GM12878 (cell line): Measurements from ENCODE around the gene PRKAB1. TPM values are rescaled to one million over a fixed set of nuclear protein-coding genes. Genes with fewer than 3 reads are reported as not detected.
"Not testable (repeated sequence)": the region's sequence is repeated elsewhere in the genome, so short reads cannot be mapped to it uniquely, and the experiment has no call there.

Source experiments
- ATAC-seq: fragments of 200-7000 bp; cut with Tn5 transposase; 3 replicates; pipeline ENCODE4 v1.9.1; 2020; ENCODE audit warnings: mild to moderate bottlenecking, moderate library complexity
- BruUV-seq: library from RNA; stranded (reverse); fragments of 400-500 nt; replicated peaks from 2 replicates; lab custom pipeline; 2021; lab: Mats Ljungman, UMichigan
- CTCF ChIA-PET: fragments of 300-600 bp; sonication (Branson Sonifier 250); formaldehyde crosslinking; extraction: SDS; loops from one replicate; lab custom pipeline; 2021; ENCODE audit warnings: inconsistent platforms; lab: Yijun Ruan, JAX
- POLR2A ChIA-PET: fragments of 350-600 bp; formaldehyde crosslinking; extraction: SDS; loops from one replicate; lab custom pipeline; 2021; ENCODE audit warnings: inconsistent platforms; lab: Charles Lee
- RAD21 ChIA-PET: fragments of 300-600 bp; sonication (Branson Sonifier 250); formaldehyde crosslinking; loops from one replicate; lab custom pipeline; 2023; ENCODE audit warnings: antibody characterized with exemption; ENCODE audit not compliant: unreplicated experiment; lab: Charles Lee
- SMC1A ChIA-PET: fragments of 300-600 bp; sonication (Branson Sonifier 250); formaldehyde crosslinking; loops from one replicate; lab custom pipeline; 2023; ENCODE audit not compliant: unreplicated experiment, uncharacterized antibody; lab: Charles Lee
- DNase-seq: peaks from one replicate; pipeline ENCODE4 v3.0.0-alpha.2; 2011; ENCODE audit warnings: low read depth, low spot score
- FAIRE-seq: peaks from 3 replicates; lab custom pipeline; 2011; peaks lifted over from hg19 to GRCh38; lab: Jason Lieb, UNC
- H2AFZ ChIP-seq: 2 replicates; pipeline ENCODE4 v1.6.0; 2011; ENCODE audit warnings: low read depth, low read length, control low read depth; ENCODE audit not compliant: control insufficient read depth
- H3K27ac ChIP-seq: 2 replicates; pipeline ENCODE4 v1.5.1; 2011; ENCODE audit warnings: control low read depth; ENCODE audit not compliant: control insufficient read depth, insufficient read depth
- H3K27me3 ChIP-seq, 2 experiments: replicated peaks in 1 of 2; 2 replicates each; pipeline versions ENCODE4 v1.6.0 to v1.6.1; 2011; ENCODE audit warnings: low read length in 1 of 2; ENCODE audit not compliant: control insufficient read depth in 2 of 2, insufficient read depth in 2 of 2
- H3K36me3 ChIP-seq, 2 experiments: 2 replicates each; pipeline ENCODE4 v1.5.1; 2011; ENCODE audit warnings: low read length in 1 of 2; ENCODE audit not compliant: control insufficient read depth in 2 of 2, insufficient read depth in 2 of 2
- H3K4me1 ChIP-seq: 2 replicates; pipeline ENCODE4 v1.6.1; 2011; ENCODE audit warnings: mild to moderate bottlenecking, low read length, moderate library complexity, mixed read lengths; ENCODE audit not compliant: control insufficient read depth, insufficient read depth
- H3K4me2 ChIP-seq: 2 replicates; pipeline ENCODE4 v1.6.0; 2011; ENCODE audit warnings: control low read depth; ENCODE audit not compliant: control insufficient read depth, insufficient read depth
- H3K4me3 ChIP-seq: fragments of 200-600 bp; sonication (generic); 2 replicates; pipeline ENCODE4 v1.5.1; 2016
- H3K79me2 ChIP-seq: 2 replicates; pipeline ENCODE4 v1.6.0; 2011; ENCODE audit warnings: low read length; ENCODE audit not compliant: control insufficient read depth, insufficient read depth
- H3K9ac ChIP-seq: 2 replicates; pipeline ENCODE4 v1.8.0; 2011; ENCODE audit warnings: low read length, control low read depth, mixed read lengths; ENCODE audit not compliant: control insufficient read depth, insufficient read depth
- H3K9me3 ChIP-seq: replicated peaks from 3 replicates; pipeline ENCODE4 v1.5.1; 2011; ENCODE audit warnings: mild to moderate bottlenecking, low read length; ENCODE audit not compliant: control insufficient read depth, insufficient read depth
- H4K20me1 ChIP-seq: 2 replicates; pipeline ENCODE4 v1.6.0; 2011; ENCODE audit not compliant: control insufficient read depth, insufficient read depth
- BRCA1 ChIP-seq: IDR thresholded peaks from 2 replicates; pipeline ENCODE4 v1.6.1; 2011; ENCODE audit warnings: low read depth, low read length, improper control_type of control experiment
- ETV6 ChIP-seq, 2 experiments: fragments of 450-650 bp in 1 of 2; IDR thresholded peaks in 1 of 2; conservative IDR thresholded peaks in 1 of 2; 2 replicates each; pipeline ENCODE4 v1.6.1; 2014; ENCODE audit warnings: antibody characterized with exemption in 1 of 2, borderline replicate concordance in 1 of 2, low read depth in 1 of 2, mild to moderate bottlenecking in 1 of 2, moderate library complexity in 1 of 2
- EZH2 ChIP-seq: IDR thresholded peaks from 2 replicates; pipeline ENCODE4 v1.6.1; 2012; ENCODE audit warnings: low read depth, mild to moderate bottlenecking, control low read depth, inconsistent platforms, low read length, borderline replicate concordance; ENCODE audit not compliant: control insufficient read depth
- WGBS: methylation state at CpG from one replicate; pipeline ENCODE4 v1.1.6; 2016; ENCODE audit warnings: low lambda C conversion rate; ENCODE audit not compliant: insufficient replicate concordance, insufficient coverage; ENCODE audit errors: missing lambda C conversion rate; 5-methylcytosine and 5-hydroxymethylcytosine counted together
- in situ Hi-C: fragments of 300-500 bp; cut with MboI; formaldehyde crosslinking; loops from 9 replicates; pipeline ENCODE4 v1.14.3; 2018; ENCODE audit warnings: mixed read lengths
- intact Hi-C: fragments of 100-400 bp; cut with micrococcal nuclease; formaldehyde crosslinking; loops from one replicate; pipeline ENCODE4 v1.14.2; 2022; ENCODE audit not compliant: unreplicated experiment
- polyA plus RNA-seq, 11 experiments: library from polyadenylated mRNA; depleted of rRNA in 4 of 11; unstranded in 6 of 11; stranded (reverse) in 5 of 11; fragments of >200 nt; fragmentation: Nextera tagmentation in 4 of 11; fragmentation: Illumina TruSeq in 1 of 11; extraction: Ambion mirVana in 4 of 11; extraction: Trizol in 1 of 11; gene quantifications; 1 replicate in 1 of 11; 2 replicates in 10 of 11; pipeline versions ENCODE4 v1.2.1 to v1.2.3, GENCODE V29; 2011 to 2016; ENCODE audit warnings: inconsistent platforms in 2 of 11, missing spikeins in 2 of 11, low read depth in 1 of 11
- total RNA-seq, 4 experiments: library from RNA; depleted of rRNA in 3 of 4; stranded (reverse); fragments of >200 nt in 3 of 4; fragmentation: Illumina TruSeq in 1 of 4; extraction: Trizol in 1 of 4; gene quantifications; 2 replicates each; pipeline versions ENCODE4 v1.2.1 to v1.2.3, GENCODE V29; 2013 to 2021

PRKAB1 gene
- total and polyA plus RNA-seq, 10 of the 15 experiments (the other 5 are each of a cell fraction or from before 2014, with no cell fraction given), result 24.6 to 85.0 (median 50.6) TPM

DNA sequence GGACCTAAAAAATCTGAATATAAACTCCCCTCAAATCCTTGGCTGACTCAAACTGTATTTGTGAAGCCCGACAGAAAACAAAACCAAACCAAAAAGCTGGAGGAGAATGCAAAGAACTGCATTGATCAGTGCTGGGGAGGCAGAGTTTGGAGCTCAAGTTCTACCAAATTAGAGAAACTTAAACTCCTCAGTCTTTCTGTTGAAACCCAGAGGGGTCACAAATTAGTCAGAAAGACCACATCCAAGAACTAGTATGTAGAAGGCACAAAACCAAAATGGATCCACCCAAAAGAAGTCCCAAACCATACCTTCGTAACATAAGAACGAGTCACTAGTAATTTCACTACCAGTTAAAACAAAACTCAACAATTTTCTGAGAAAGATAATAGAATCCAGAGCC, 15.3 kb upstream of the PRKAB1 start:
- no peak for ATAC-seq
- Histone ChIP-seq H3K27me3 (no peaks in the 10 kb centered on the region), H3K4me1 (no peaks in the 10 kb centered on the region), H3K27ac (no peak overlapping the region), H3K4me2 (no peak overlapping the region), H2AFZ (no peak overlapping the region), H3K9ac (no peak overlapping the region), H3K9me3 (no peaks in the 10 kb centered on the region; the same call in 2 of the 3 replicates), H3K4me3 (no peak overlapping the region), H3K36me3 (no peaks in the 10 kb centered on the region), H4K20me1 (no peaks in the 10 kb centered on the region), H3K79me2 (no peaks in the 10 kb centered on the region)
- ChIA-PET RAD21 (no interaction called here), CTCF (interaction anchor here (0.8 to 1.8 kb wide), 4 partner anchors 8 to 27 kb away, joined by 3 to 5 read pairs (median 4); partner anchors contain the start of gene PRKAB1), SMC1A (no interaction called here), POLR2A (no interaction called here)
- 16% methylated on average over 3 of the region's 3 CpGs for WGBS
- BruUV-seq, result no TSS peak
- in situ Hi-C loops (loop anchor here (25.0 kb wide), 1 partner anchor 1515 kb away; the partner anchor contains the start of gene PEBP1), intact Hi-C loops (no loop called here)
- no peak for FAIRE-seq
- no peak for DNase-seq
- no peak for TF ChIP-seq BRCA1
- no peak for TF ChIP-seq EZH2
- no peak for TF ChIP-seq ETV6 (conservative IDR thresholded peaks at IDR 0.05 in 1 of 2, IDR thresholded peaks at IDR 0.05 in 1 of 2; ENCODE audit: borderline replicate concordance in 1 of 2, low read depth in 1 of 2)

DNA sequence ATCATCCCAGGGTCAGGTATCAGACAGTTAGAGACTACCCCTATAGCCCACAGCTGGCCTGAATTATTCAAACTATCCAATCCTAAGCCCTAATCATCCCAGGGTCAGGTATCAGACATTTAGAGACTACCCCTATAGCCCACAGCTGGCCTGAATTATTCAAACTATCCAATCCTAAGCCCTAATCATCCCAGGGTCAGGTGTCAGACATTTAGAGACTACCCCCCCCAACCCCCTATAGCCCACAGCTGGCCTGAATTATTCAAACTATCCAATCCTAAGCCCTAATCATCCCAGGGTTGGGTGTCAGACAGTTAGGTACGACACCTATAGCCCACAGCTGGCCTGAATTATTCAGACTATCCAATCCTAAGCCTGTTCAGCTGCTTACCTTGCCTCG, 10.9 kb upstream of the PRKAB1 start:
- H3K9ac ChIP-seq, DNase-seq, RAD21 ChIA-PET, H4K20me1 ChIP-seq, H3K27me3 ChIP-seq, ATAC-seq, FAIRE-seq, H3K36me3 ChIP-seq, H2AFZ ChIP-seq, H3K79me2 ChIP-seq, intact Hi-C loops, H3K4me2 ChIP-seq, H3K4me1 ChIP-seq, SMC1A ChIA-PET, BruUV-seq, H3K27ac ChIP-seq, H3K4me3 ChIP-seq, H3K9me3 ChIP-seq: not testable (repeated sequence)
- in situ Hi-C loops, result loop anchor here (25.0 kb wide), 1 partner anchor 1520 kb away; the partner anchor contains the start of gene PEBP1
- ChIA-PET CTCF (interaction anchor here (0.6 to 1.6 kb wide), 2 partner anchors 20 to 246 kb away, joined by 3 to 6 read pairs; no protein-coding TSS in a partner anchor), POLR2A (interaction anchor here (1.4 kb wide), 1 partner anchor 9 kb away, joined by 4 read pairs; no protein-coding TSS in a partner anchor)
- WGBS, result 19% methylated on average over 2 of the region's 2 CpGs
